PC-3 (cell line): ENCODE results near the gene KCNH5.

Source experiments
- EZH2 ChIP-seq: fragments of 300-600 bp; sonication (generic); IDR thresholded peaks from one replicate; pipeline ENCODE4 v1.6.1; 2017; ENCODE audit warnings: antibody characterized with exemption, mild to moderate bottlenecking, low read length; ENCODE audit not compliant: unreplicated experiment
- TF ChIP-seq, protein P1 (sequence below): fragments of 300-600 bp; sonication (generic); conservative IDR thresholded peaks from 2 replicates; pipeline ENCODE4 v1.5.1; 2017; ENCODE audit warnings: antibody characterized with exemption, low read depth, mild to moderate bottlenecking, low read length

DNA sequence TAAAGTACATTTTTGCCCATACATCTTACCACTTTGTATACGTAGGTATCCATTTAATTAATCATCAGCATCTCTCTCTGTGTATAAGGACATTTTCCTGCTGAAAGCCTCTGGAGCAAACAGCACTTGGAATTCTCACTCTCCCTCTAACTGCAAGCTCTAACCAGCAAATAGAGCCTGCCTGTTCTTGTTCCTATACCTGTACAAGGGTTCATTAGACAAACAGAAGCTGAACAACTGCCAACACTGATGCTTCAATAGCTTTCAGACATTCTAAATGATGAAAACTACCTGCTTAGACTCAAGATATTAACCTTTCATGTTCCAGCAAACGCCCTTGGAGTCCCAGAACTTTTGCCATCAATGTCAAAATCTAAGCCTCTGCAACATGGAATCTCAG is 98.0 kb downstream of the KCNH5 start:
- TF ChIP-seq, protein P1, sequence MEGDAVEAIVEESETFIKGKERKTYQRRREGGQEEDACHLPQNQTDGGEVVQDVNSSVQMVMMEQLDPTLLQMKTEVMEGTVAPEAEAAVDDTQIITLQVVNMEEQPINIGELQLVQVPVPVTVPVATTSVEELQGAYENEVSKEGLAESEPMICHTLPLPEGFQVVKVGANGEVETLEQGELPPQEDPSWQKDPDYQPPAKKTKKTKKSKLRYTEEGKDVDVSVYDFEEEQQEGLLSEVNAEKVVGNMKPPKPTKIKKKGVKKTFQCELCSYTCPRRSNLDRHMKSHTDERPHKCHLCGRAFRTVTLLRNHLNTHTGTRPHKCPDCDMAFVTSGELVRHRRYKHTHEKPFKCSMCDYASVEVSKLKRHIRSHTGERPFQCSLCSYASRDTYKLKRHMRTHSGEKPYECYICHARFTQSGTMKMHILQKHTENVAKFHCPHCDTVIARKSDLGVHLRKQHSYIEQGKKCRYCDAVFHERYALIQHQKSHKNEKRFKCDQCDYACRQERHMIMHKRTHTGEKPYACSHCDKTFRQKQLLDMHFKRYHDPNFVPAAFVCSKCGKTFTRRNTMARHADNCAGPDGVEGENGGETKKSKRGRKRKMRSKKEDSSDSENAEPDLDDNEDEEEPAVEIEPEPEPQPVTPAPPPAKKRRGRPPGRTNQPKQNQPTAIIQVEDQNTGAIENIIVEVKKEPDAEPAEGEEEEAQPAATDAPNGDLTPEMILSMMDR, result no peak
- no peak for TF ChIP-seq EZH2
